WTC11 (cell line): ENCODE measurements around the gene MAGI2. TPM values are rescaled to one million over a fixed set of nuclear protein-coding genes. Genes with fewer than 3 reads are reported as not detected.

Source experiments
- ATAC-seq: fragments of 200-7000 bp; cut with Tn5 transposase; 2 replicates; pipeline ENCODE4 v1.10.0; 2021; ENCODE audit warnings: mild to moderate bottlenecking, moderate library complexity
- CTCF ChIA-PET: fragments of 300-600 bp; sonication (Branson Sonifier 250); formaldehyde crosslinking; loops from one replicate; lab custom pipeline; 2021; ENCODE audit warnings: antibody characterized with exemption; lab: Charles Lee
- POLR2A ChIA-PET: fragments of 350-600 bp; sonication (Branson Sonifier 250); formaldehyde crosslinking; loops from one replicate; lab custom pipeline; 2021; ENCODE audit warnings: antibody characterized with exemption; lab: Charles Lee
- DNase-seq: peaks from one replicate; pipeline ENCODE4 v3.0.0; 2021; ENCODE audit warnings: low spot score
- H3K27ac Mint-ChIP-seq: 2 replicates; pipeline ENCODE4 v1.8.0; 2021; ENCODE audit warnings: mixed read lengths
- H3K27me3 Mint-ChIP-seq: 2 replicates; pipeline ENCODE4 v1.8.0; 2021; ENCODE audit warnings: low read depth, mild to moderate bottlenecking, moderate library complexity, mixed read lengths
- H3K36me3 Mint-ChIP-seq: 2 replicates; pipeline ENCODE4 v1.8.0; 2021; ENCODE audit warnings: mixed read lengths
- H3K4me1 Mint-ChIP-seq: 2 replicates; pipeline ENCODE4 v1.8.0; 2022; ENCODE audit warnings: mixed read lengths
- H3K4me3 Mint-ChIP-seq: 2 replicates; pipeline ENCODE4 v1.8.0; 2021; ENCODE audit warnings: mild to moderate bottlenecking, moderate library complexity, mixed read lengths
- H3K9me3 Mint-ChIP-seq: 2 replicates; pipeline ENCODE4 v1.8.0; 2021; ENCODE audit warnings: mixed read lengths
- CREM ChIP-seq: sonication (generic); formaldehyde crosslinking; IDR thresholded peaks from 2 replicates; pipeline ENCODE4 v1.8.1; 2022; ENCODE audit warnings: mild to moderate bottlenecking, missing genetic modification reagents, moderate library complexity
- FOXJ3 ChIP-seq: sonication (generic); formaldehyde crosslinking; IDR thresholded peaks from 2 replicates; pipeline ENCODE4 v1.9.0; 2021; ENCODE audit warnings: missing genetic modification reagents, mild to moderate bottlenecking, borderline replicate concordance
- FOXK1 ChIP-seq: sonication (generic); formaldehyde crosslinking; IDR thresholded peaks from 2 replicates; pipeline ENCODE4 v1.8.0; 2022; ENCODE audit warnings: mild to moderate bottlenecking, moderate library complexity, missing genetic modification reagents
- FOXP1 ChIP-seq: sonication (generic); formaldehyde crosslinking; IDR thresholded peaks from 2 replicates; pipeline ENCODE4 v1.8.0; 2022; ENCODE audit warnings: missing genetic modification reagents, mild to moderate bottlenecking, moderate library complexity, borderline replicate concordance
- NFYB ChIP-seq: sonication (generic); formaldehyde crosslinking; conservative IDR thresholded peaks from 2 replicates; pipeline ENCODE4 v1.8.0; 2022; ENCODE audit warnings: low read depth, missing genetic modification reagents
- SMAD4 ChIP-seq: sonication (generic); formaldehyde crosslinking; IDR thresholded peaks from 2 replicates; pipeline ENCODE4 v1.8.0; 2022; ENCODE audit warnings: mild to moderate bottlenecking, missing genetic modification reagents
- SOX15 ChIP-seq: fragments of 250-450 bp; sonication (Bioruptor Pico); IDR thresholded peaks from 2 replicates; pipeline ENCODE4 v1.9.0; 2021; ENCODE audit warnings: mild to moderate bottlenecking
- TEAD1 ChIP-seq: sonication (generic); formaldehyde crosslinking; IDR thresholded peaks from 2 replicates; pipeline ENCODE4 v1.8.0; 2022; ENCODE audit warnings: mild to moderate bottlenecking, missing genetic modification reagents
- ZNF138 ChIP-seq: sonication (generic); formaldehyde crosslinking; conservative IDR thresholded peaks from 2 replicates; pipeline ENCODE4 v1.8.1; 2022; ENCODE audit warnings: mild to moderate bottlenecking, moderate library complexity, missing genetic modification reagents
- ZNF263 ChIP-seq: sonication (generic); formaldehyde crosslinking; IDR thresholded peaks from 2 replicates; pipeline ENCODE4 v1.8.1; 2022; ENCODE audit warnings: low read depth, mild to moderate bottlenecking, moderate library complexity, missing genetic modification reagents
- total RNA-seq: library from RNA; stranded (reverse); gene quantifications from 3 replicates; pipeline ENCODE4 v1.2.3, GENCODE V29; 2021
- TF ChIP-seq, protein P1 (sequence below): sonication (generic); formaldehyde crosslinking; IDR thresholded peaks from 2 replicates; pipeline ENCODE4 v1.8.1; 2023; ENCODE audit warnings: mild to moderate bottlenecking, missing genetic modification reagents, borderline replicate concordance
- TF ChIP-seq, protein P2 (sequence below): sonication (generic); formaldehyde crosslinking; IDR thresholded peaks from 2 replicates; pipeline ENCODE4 v1.8.1; 2022; ENCODE audit warnings: mild to moderate bottlenecking, missing genetic modification reagents, moderate library complexity, borderline replicate concordance
- TF ChIP-seq, protein P3 (sequence below): sonication (generic); formaldehyde crosslinking; IDR thresholded peaks from 2 replicates; pipeline ENCODE4 v1.8.1; 2023; ENCODE audit warnings: mild to moderate bottlenecking, missing genetic modification reagents, moderate library complexity
- TF ChIP-seq, protein P4 (sequence below): sonication (generic); formaldehyde crosslinking; conservative IDR thresholded peaks from 2 replicates; pipeline ENCODE4 v1.8.1; 2022; ENCODE audit warnings: mild to moderate bottlenecking, missing genetic modification reagents
- TF ChIP-seq, protein P5 (sequence below): sonication (generic); formaldehyde crosslinking; IDR thresholded peaks from 2 replicates; pipeline ENCODE4 v1.8.0; 2023; ENCODE audit warnings: missing genetic modification reagents

MAGI2 gene
- total RNA-seq, 1 experiment from 2014 or later, result 26.6 TPM

DNA sequence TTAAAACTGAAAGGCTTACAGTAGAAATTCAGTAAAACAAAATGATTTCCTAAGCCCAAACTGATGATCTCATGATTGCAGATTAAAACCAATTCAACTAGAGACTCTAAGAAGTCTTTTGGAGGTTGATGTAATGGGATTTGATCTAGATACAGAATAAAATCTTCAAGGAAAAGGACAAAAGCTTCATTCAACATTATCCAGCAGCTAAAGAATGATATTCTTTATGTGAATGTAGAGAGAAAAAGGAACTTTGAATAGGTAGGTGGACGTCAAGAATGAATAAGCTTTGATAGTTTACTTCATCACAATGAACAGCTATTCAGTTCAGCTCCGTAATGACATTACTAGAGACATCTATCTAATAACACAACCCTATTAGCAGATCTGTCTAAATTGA, 910.5 kb downstream of the MAGI2 start (continued):
- TF ChIP-seq, protein P1, sequence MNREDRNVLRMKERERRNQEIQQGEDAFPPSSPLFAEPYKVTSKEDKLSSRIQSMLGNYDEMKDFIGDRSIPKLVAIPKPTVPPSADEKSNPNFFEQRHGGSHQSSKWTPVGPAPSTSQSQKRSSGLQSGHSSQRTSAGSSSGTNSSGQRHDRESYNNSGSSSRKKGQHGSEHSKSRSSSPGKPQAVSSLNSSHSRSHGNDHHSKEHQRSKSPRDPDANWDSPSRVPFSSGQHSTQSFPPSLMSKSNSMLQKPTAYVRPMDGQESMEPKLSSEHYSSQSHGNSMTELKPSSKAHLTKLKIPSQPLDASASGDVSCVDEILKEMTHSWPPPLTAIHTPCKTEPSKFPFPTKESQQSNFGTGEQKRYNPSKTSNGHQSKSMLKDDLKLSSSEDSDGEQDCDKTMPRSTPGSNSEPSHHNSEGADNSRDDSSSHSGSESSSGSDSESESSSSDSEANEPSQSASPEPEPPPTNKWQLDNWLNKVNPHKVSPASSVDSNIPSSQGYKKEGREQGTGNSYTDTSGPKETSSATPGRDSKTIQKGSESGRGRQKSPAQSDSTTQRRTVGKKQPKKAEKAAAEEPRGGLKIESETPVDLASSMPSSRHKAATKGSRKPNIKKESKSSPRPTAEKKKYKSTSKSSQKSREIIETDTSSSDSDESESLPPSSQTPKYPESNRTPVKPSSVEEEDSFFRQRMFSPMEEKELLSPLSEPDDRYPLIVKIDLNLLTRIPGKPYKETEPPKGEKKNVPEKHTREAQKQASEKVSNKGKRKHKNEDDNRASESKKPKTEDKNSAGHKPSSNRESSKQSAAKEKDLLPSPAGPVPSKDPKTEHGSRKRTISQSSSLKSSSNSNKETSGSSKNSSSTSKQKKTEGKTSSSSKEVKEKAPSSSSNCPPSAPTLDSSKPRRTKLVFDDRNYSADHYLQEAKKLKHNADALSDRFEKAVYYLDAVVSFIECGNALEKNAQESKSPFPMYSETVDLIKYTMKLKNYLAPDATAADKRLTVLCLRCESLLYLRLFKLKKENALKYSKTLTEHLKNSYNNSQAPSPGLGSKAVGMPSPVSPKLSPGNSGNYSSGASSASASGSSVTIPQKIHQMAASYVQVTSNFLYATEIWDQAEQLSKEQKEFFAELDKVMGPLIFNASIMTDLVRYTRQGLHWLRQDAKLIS (CRISPR knock-in tag), result no peak

DNA sequence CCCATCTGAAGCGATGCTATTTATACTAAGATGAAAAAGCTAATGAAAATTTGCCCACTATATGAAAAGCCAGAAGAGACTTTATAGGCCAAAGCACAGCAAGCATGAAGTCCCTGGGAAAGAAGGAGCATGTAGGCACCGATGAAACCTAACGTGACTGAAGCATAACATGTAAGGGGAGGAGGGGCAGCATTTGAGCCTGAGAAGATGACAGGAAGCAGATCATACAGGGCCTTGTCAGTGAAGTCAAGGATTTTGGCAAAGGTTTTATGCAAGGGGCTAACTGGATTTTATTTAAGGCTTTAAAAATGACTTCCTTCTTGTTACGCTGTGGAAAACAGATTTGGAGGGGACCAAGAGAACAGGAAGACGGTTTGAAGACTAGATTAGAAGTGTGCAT, 910.9 kb downstream of the MAGI2 start:
- peak overlapping the region; percentile 3; the same call in 1 of the 2 replicates for H3K27ac Mint-ChIP-seq
- no peaks in the 10 kb centered on the region for H3K27me3 Mint-ChIP-seq
- H3K4me1 Mint-ChIP-seq, result peaks cover 22% of the 10 kb centered on the region
- POLR2A ChIA-PET, result no interaction called here
- peaks cover 21% of the 10 kb centered on the region for H3K9me3 Mint-ChIP-seq
- CTCF ChIA-PET, result no interaction called here
- peaks cover 25% of the 10 kb centered on the region for H3K36me3 Mint-ChIP-seq
- DNase-seq (no peak), ATAC-seq (no peak)
- no peak overlapping the region for H3K4me3 Mint-ChIP-seq
- TF ChIP-seq, protein P2, sequence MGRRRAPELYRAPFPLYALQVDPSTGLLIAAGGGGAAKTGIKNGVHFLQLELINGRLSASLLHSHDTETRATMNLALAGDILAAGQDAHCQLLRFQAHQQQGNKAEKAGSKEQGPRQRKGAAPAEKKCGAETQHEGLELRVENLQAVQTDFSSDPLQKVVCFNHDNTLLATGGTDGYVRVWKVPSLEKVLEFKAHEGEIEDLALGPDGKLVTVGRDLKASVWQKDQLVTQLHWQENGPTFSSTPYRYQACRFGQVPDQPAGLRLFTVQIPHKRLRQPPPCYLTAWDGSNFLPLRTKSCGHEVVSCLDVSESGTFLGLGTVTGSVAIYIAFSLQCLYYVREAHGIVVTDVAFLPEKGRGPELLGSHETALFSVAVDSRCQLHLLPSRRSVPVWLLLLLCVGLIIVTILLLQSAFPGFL (CRISPR knock-in tag), result no peak
- no peak for TF ChIP-seq SMAD4 (CRISPR knock-in tag)
- TF ChIP-seq, protein P3, sequence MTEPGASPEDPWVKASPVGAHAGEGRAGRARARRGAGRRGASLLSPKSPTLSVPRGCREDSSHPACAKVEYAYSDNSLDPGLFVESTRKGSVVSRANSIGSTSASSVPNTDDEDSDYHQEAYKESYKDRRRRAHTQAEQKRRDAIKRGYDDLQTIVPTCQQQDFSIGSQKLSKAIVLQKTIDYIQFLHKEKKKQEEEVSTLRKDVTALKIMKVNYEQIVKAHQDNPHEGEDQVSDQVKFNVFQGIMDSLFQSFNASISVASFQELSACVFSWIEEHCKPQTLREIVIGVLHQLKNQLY (CRISPR knock-in tag), result no peak
- TF ChIP-seq, protein P4, sequence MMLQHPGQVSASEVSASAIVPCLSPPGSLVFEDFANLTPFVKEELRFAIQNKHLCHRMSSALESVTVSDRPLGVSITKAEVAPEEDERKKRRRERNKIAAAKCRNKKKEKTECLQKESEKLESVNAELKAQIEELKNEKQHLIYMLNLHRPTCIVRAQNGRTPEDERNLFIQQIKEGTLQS (CRISPR knock-in tag), result no peak
- TF ChIP-seq FOXJ3, result no peak
- TF ChIP-seq NFYB (CRISPR knock-in tag), result no peak
- TF ChIP-seq, protein P5, sequence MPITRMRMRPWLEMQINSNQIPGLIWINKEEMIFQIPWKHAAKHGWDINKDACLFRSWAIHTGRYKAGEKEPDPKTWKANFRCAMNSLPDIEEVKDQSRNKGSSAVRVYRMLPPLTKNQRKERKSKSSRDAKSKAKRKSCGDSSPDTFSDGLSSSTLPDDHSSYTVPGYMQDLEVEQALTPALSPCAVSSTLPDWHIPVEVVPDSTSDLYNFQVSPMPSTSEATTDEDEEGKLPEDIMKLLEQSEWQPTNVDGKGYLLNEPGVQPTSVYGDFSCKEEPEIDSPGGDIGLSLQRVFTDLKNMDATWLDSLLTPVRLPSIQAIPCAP (CRISPR knock-in tag), result no peak
- no peak for TF ChIP-seq ZNF138 (CRISPR knock-in tag)
- TF ChIP-seq FOXP1 (CRISPR knock-in tag), result no peak
- TF ChIP-seq ZNF263 (CRISPR knock-in tag), result no peak
- no peak for TF ChIP-seq CREM (CRISPR knock-in tag)
- no peak for TF ChIP-seq TEAD1 (CRISPR knock-in tag)
- TF ChIP-seq, all 79 proteins: peak for 0

DNA sequence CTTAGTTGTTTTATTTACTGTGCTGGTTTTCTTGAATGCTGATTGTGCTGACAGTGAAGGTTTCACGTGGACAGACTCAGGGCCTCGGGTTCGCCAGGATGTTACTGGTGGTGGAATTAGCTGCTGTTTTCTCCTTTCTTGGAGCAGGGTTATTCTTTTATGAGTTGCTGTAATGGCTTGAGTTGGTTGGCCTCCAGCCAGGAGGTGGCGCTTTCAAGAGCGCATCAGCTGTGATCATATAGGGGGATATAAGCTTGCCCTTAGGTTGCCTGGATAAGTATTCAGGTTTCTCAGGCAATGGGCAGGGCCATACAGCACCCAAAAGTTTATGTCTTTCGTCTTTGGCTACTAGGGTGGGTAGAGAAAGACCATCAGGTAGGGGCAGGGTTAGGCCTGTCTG, 913.6 kb downstream of the MAGI2 start:
- Mint-ChIP-seq H3K9me3 (peaks cover 33% of the 10 kb centered on the region), H3K36me3 (peaks cover 35% of the 10 kb centered on the region), H3K4me1 (peaks cover 32% of the 10 kb centered on the region), H3K27ac (peak overlapping the region; percentile 12; the same call in 1 of the 2 replicates), H3K4me3 (no peak overlapping the region), H3K27me3 (no peaks in the 10 kb centered on the region)
- ATAC-seq, result peak; percentile 55
- DNase-seq, result no peak
- POLR2A ChIA-PET, result no interaction called here
- TF ChIP-seq FOXP1 (CRISPR knock-in tag) (no peak), FOXK1 (CRISPR knock-in tag) (no peak), SOX15 (CRISPR knock-in tag) (no peak)
- CTCF ChIA-PET, result no interaction called here
